Measurements from ENCODE around the gene EGLN1.
A peak's percentile ranks its signal among the peaks of the same experiment; 100 is the strongest.

EGLN1 gene

DNA sequence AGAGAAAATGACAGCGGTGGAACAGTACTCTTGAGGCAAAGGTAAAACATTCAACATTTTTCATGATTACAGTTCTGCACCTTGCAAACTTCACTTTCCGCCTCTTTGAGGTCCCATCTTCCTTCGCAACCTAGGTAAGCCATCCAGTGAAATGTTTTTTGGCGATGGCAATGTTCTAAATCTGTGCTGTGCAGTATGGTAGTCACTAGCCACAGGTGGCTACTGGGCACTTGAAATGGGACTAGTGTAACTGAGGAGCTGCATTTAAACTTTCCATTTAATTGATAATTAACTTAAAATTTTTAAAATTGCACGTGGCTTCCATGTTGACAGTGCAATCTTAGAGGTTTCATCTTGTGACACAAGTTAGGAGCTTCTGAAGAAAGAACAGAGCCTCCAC, 97.4 kb downstream of the EGLN1 start:
- no peak overlapping the region for H3K4me3 ChIP-seq (ENCODE audit: low read depth, low read length)
- in situ Hi-C loops (cut with HindIII; ENCODE audit: low sequenced_read_pairs), result no loop called here
- no peak for DNase-seq (ENCODE audit: low read depth, low spot score)
- TF ChIP-seq, protein P1, sequence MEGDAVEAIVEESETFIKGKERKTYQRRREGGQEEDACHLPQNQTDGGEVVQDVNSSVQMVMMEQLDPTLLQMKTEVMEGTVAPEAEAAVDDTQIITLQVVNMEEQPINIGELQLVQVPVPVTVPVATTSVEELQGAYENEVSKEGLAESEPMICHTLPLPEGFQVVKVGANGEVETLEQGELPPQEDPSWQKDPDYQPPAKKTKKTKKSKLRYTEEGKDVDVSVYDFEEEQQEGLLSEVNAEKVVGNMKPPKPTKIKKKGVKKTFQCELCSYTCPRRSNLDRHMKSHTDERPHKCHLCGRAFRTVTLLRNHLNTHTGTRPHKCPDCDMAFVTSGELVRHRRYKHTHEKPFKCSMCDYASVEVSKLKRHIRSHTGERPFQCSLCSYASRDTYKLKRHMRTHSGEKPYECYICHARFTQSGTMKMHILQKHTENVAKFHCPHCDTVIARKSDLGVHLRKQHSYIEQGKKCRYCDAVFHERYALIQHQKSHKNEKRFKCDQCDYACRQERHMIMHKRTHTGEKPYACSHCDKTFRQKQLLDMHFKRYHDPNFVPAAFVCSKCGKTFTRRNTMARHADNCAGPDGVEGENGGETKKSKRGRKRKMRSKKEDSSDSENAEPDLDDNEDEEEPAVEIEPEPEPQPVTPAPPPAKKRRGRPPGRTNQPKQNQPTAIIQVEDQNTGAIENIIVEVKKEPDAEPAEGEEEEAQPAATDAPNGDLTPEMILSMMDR (IDR thresholded peaks at IDR 0.05; ENCODE audit: low read depth, low read length), result no peak

DNA sequence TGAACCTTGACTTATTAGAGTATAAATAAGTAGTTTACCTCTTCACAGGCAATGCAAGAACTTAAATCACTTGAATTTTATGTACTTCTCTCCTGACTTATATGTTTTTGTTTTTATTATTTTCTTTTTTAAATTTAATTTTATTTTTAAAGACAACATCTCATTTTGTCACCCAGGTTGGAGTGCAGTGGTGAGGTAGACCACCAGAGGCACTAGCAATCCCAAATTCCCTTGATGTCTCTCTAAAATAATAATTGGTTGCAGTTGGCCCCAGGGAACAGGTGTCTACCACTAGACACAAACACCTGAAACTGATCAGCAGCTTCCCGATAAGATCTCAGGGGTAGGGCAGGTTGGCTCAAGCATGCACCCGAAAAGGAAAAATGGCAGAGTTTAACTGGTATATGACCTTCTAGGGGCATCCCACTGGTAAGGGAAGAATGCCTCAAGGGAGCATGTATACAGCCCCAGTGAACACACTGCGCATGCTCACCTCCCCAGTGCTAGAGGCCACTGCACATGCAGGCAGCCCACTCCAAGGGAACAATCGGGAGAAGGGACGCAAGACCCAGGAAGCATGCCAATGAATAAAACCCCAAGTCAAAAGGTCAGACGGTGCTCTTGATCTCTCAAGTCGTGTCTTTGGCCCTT, 99.1 kb downstream of the EGLN1 start:
- in situ Hi-C loops (cut with HindIII; ENCODE audit: low sequenced_read_pairs), result no loop called here
- TF ChIP-seq, protein P1 (IDR thresholded peaks at IDR 0.05; ENCODE audit: low read depth, low read length), result peak; percentile 18
- DNase-seq (ENCODE audit: low read depth, low spot score), result no peak
- no peak overlapping the region for H3K4me3 ChIP-seq (ENCODE audit: low read depth, low read length)

DNA sequence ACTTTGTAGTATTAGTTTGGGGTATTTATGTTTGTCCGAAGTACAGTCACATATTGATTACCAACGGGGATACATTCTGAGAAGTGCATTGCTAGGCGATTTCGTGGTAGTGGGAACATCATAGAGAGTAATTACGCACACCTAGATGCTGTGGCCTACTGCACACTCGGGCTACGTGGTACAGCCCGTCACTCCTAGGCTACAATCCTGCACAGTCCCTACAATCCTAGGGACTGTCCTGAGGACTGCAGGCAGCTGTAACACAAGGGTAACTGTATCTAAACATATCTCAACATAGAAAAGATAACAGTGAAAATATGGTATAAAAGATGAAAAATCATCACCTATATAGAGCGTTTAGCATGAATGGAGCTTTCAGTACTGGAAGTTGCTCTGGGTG, 103.0 kb downstream of the EGLN1 start:
- DNase-seq (ENCODE audit: low read depth, low spot score), result no peak
- in situ Hi-C loops (cut with HindIII; ENCODE audit: low sequenced_read_pairs), result no loop called here
- TF ChIP-seq, protein P1 (IDR thresholded peaks at IDR 0.05; ENCODE audit: low read depth, low read length), result no peak
- no peak overlapping the region for H3K4me3 ChIP-seq (ENCODE audit: low read depth, low read length)

DNA sequence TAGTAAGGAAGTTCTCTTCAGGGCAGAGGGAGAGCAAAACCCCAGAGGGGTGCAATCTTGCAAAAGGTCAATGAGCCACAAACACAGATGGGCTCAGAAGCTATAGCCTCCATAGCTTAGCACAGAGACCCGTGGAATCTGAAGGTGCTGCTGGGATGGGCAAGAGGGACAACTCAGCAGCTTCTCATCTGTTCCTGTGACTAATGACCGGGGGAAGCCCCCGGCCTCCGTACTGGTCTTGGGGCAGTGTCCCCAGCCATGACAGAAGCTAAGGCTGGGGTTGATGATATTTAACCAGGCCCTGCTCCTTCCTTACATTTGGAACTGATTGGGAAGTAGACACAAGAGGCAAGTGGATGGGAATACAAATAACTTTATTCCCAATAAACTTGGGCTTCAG, 103.5 kb downstream of the EGLN1 start:
- DNase-seq (ENCODE audit: low read depth, low spot score), result no peak
- TF ChIP-seq, protein P1 (IDR thresholded peaks at IDR 0.05; ENCODE audit: low read depth, low read length), result no peak
- in situ Hi-C loops (cut with HindIII; ENCODE audit: low sequenced_read_pairs), result no loop called here
- H3K4me3 ChIP-seq (ENCODE audit: low read depth, low read length), result no peak overlapping the region

DNA sequence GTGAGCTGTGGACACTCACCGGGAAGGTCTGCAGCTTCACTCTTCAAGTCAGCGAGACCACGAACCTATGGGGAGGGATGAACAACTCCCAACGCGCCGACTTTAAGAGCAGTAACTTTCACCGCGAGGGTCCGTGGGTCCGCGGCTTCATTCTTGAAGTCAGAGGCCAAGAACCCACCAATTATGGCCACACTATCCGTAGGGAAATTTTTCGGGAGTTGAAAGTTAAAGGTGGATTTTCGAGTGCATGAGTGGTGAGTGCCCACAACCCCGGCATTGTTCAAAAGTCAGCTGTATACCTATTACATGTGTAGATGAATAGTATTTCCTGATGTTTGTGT, 104.1 kb downstream of the EGLN1 start:
- H3K4me3 ChIP-seq (ENCODE audit: low read depth, low read length), result no peak overlapping the region
- DNase-seq (ENCODE audit: low read depth, low spot score), result no peak
- in situ Hi-C loops (cut with HindIII; ENCODE audit: low sequenced_read_pairs), result no loop called here
- TF ChIP-seq, protein P1 (IDR thresholded peaks at IDR 0.05; ENCODE audit: low read depth, low read length), result no peak

DNA sequence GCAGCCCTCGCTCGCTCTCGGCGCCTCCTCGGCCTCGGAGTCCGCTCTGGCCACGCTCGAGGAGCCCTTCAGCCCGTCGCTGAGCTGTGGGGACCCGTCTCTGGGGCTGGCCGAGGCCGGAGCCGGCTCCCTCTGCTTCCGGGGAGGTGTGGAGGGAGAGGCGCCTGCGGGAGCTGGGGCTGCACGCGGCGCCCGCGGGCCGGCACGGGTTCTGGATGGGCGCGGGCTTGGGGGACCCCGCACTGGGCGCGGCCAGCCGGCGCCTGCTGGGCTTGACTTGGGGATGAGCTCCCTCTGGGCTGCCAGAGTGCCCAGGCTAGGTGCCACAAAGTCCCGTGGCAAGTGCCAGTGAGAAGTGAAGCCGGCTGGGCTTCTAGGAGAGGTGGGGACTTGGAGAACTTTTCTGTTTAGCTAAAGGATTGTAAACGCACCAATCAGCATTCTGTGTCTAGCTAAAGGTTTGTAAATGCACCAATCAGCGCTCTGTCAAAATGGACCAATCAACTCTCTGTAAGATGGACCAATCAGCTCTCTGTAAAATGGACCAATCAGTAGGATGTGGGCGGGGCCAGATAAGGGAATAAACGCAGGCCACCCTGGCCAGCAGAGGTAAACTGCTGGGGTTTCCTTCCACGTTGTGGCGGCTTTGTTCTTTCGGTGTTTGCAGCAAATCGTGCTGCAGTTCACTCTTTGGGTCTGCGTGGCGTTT, 104.6 kb downstream of the EGLN1 start:
- in situ Hi-C loops (cut with HindIII; ENCODE audit: low sequenced_read_pairs), result no loop called here
- DNase-seq (ENCODE audit: low read depth, low spot score), result no peak
- H3K4me3 ChIP-seq (ENCODE audit: low read depth, low read length), result no peak overlapping the region
- TF ChIP-seq, protein P1 (IDR thresholded peaks at IDR 0.05; ENCODE audit: low read depth, low read length), result no peak
